Measurements from ENCODE around the gene DZIP1L. TPM values are rescaled to one million over a fixed set of nuclear protein-coding genes. Genes with fewer than 3 reads are reported as not detected.

DZIP1L gene
- total RNA-seq, 1 donor from 2014 or later: 19.0 TPM

GRCh38 chr3:138136201-138136600, 20.8 kb upstream of the DZIP1L start:
- DNase-seq (ENCODE audit: low read depth) (no peak), FAIRE-seq (no peak)
- H3K9me3 ChIP-seq (ENCODE audit: insufficient read depth, low read depth, low read length): no peaks in the 10 kb centered on the region
- H3K27ac Mint-ChIP-seq (ENCODE audit: unreplicated experiment): no peak overlapping the region
- H3K79me2 ChIP-seq (ENCODE audit: insufficient read depth, low read length): no peaks in the 10 kb centered on the region
- no peak overlapping the region for H3K4me2 ChIP-seq (ENCODE audit: low read length)
- H3K4me1 Mint-ChIP-seq (ENCODE audit: low read depth, unreplicated experiment): peaks cover 7% of the 10 kb centered on the region
- H3K4me3 ChIP-seq (ENCODE audit: insufficient read depth, low read depth, low read length): no peak overlapping the region
- H3K9me3 Mint-ChIP-seq (ENCODE audit: unreplicated experiment): no peaks in the 10 kb centered on the region
- no peak for TF ChIP-seq EZH2 (IDR thresholded peaks at IDR 0.05; ENCODE audit: insufficient read depth, low read length)
- no peak for TF ChIP-seq CTCF (IDR thresholded peaks at IDR 0.05; ENCODE audit: insufficient read depth, low read depth, low read length)
- no peaks in the 10 kb centered on the region for H4K20me1 ChIP-seq (ENCODE audit: insufficient read depth, low read length)
- no peaks in the 10 kb centered on the region for H3K36me3 ChIP-seq (ENCODE audit: insufficient read depth, low read length)
- no peak overlapping the region for H3K4me3 Mint-ChIP-seq (ENCODE audit: unreplicated experiment)
- no peak overlapping the region for H2AFZ ChIP-seq (ENCODE audit: low read depth, low read length)
- H3K36me3 Mint-ChIP-seq (ENCODE audit: low read depth, unreplicated experiment): no peaks in the 10 kb centered on the region
- H3K27me3 ChIP-seq (ENCODE audit: insufficient read depth, low read length): no peaks in the 10 kb centered on the region
- no peaks in the 10 kb centered on the region for H3K4me1 ChIP-seq (ENCODE audit: insufficient read depth, low read length)
- no peak overlapping the region for H3K27ac ChIP-seq (ENCODE audit: low read depth, low read length)
- H3K27me3 Mint-ChIP-seq (ENCODE audit: low read depth, unreplicated experiment): no peaks in the 10 kb centered on the region
- no peak overlapping the region for H3K9ac ChIP-seq (ENCODE audit: low read length)

DNA sequence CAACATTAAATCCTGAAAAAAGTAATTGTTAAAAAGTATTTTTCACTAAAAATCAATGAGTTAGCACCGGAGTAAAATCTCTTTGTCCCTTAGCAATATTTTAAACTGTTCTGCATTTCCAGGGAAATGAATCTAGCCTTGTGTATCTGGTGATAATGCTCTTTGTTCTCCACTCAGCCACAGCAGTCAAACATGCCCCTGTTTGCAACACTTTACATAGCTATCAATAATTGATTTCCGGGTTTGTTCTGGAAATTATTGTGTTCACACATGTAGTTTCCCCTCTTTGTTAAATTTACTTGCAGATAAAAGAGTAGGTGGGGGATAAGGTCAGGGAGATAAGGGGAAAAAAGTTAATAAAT, 20.4 kb upstream of the DZIP1L start:
- Histone ChIP-seq H3K4me2 (ENCODE audit: low read length) (no peak overlapping the region), H3K27me3 (ENCODE audit: insufficient read depth, low read length) (no peaks in the 10 kb centered on the region), H3K4me1 (ENCODE audit: insufficient read depth, low read length) (no peaks in the 10 kb centered on the region), H3K9me3 (ENCODE audit: insufficient read depth, low read depth, low read length) (no peaks in the 10 kb centered on the region), H3K4me3 (ENCODE audit: insufficient read depth, low read depth, low read length) (no peak overlapping the region), H3K9ac (ENCODE audit: low read length) (no peak overlapping the region), H2AFZ (ENCODE audit: low read depth, low read length) (no peak overlapping the region), H3K27ac (ENCODE audit: low read depth, low read length) (no peak overlapping the region), H3K79me2 (ENCODE audit: insufficient read depth, low read length) (no peaks in the 10 kb centered on the region), H4K20me1 (ENCODE audit: insufficient read depth, low read length) (no peaks in the 10 kb centered on the region), H3K36me3 (ENCODE audit: insufficient read depth, low read length) (no peaks in the 10 kb centered on the region)
- Mint-ChIP-seq H3K9me3 (ENCODE audit: unreplicated experiment) (no peaks in the 10 kb centered on the region), H3K4me3 (ENCODE audit: unreplicated experiment) (no peak overlapping the region), H3K4me1 (ENCODE audit: low read depth, unreplicated experiment) (peaks cover 3% of the 10 kb centered on the region), H3K27me3 (ENCODE audit: low read depth, unreplicated experiment) (no peaks in the 10 kb centered on the region), H3K27ac (ENCODE audit: unreplicated experiment) (no peak overlapping the region), H3K36me3 (ENCODE audit: low read depth, unreplicated experiment) (no peaks in the 10 kb centered on the region)
- TF ChIP-seq CTCF (IDR thresholded peaks at IDR 0.05; ENCODE audit: insufficient read depth, low read depth, low read length): no peak
- no peak for TF ChIP-seq EZH2 (IDR thresholded peaks at IDR 0.05; ENCODE audit: insufficient read depth, low read length)
- no peak for FAIRE-seq
- no peak for DNase-seq (ENCODE audit: low read depth)

- Histone ChIP-seq H3K27ac (ENCODE audit: low read depth, low read length) (no peak overlapping the region), H3K36me3 (ENCODE audit: insufficient read depth, low read length) (no peaks in the 10 kb centered on the region), H4K20me1 (ENCODE audit: insufficient read depth, low read length) (no peaks in the 10 kb centered on the region), H3K4me2 (ENCODE audit: low read length) (no peak overlapping the region), H3K4me3 (ENCODE audit: insufficient read depth, low read depth, low read length) (no peak overlapping the region), H3K79me2 (ENCODE audit: insufficient read depth, low read length) (no peaks in the 10 kb centered on the region), H3K27me3 (ENCODE audit: insufficient read depth, low read length) (no peaks in the 10 kb centered on the region), H3K9me3 (ENCODE audit: insufficient read depth, low read depth, low read length) (no peaks in the 10 kb centered on the region), H3K4me1 (ENCODE audit: insufficient read depth, low read length) (no peaks in the 10 kb centered on the region), H2AFZ (ENCODE audit: low read depth, low read length) (no peak overlapping the region), H3K9ac (ENCODE audit: low read length) (no peak overlapping the region)
- DNase-seq (ENCODE audit: low read depth) (no peak), FAIRE-seq (no peak)
- no peak overlapping the region for H3K4me3 Mint-ChIP-seq (ENCODE audit: unreplicated experiment)
- H3K9me3 Mint-ChIP-seq (ENCODE audit: unreplicated experiment): no peaks in the 10 kb centered on the region
- no peaks in the 10 kb centered on the region for H3K27me3 Mint-ChIP-seq (ENCODE audit: low read depth, unreplicated experiment)
- H3K36me3 Mint-ChIP-seq (ENCODE audit: low read depth, unreplicated experiment): no peaks in the 10 kb centered on the region
- TF ChIP-seq CTCF (IDR thresholded peaks at IDR 0.05; ENCODE audit: insufficient read depth, low read depth, low read length) (no peak), EZH2 (IDR thresholded peaks at IDR 0.05; ENCODE audit: insufficient read depth, low read length) (no peak)
- no peaks in the 10 kb centered on the region for H3K4me1 Mint-ChIP-seq (ENCODE audit: low read depth, unreplicated experiment)
- H3K27ac Mint-ChIP-seq (ENCODE audit: unreplicated experiment): no peak overlapping the region
These were observed 19.9 kb upstream of the DZIP1L start for GRCh38 chr3:138135146-138135832.
